Measurements from ENCODE around the gene SYCP3. TPM values are rescaled to one million over a fixed set of nuclear protein-coding genes. Genes with fewer than 3 reads are reported as not detected.

Gene SYCP3
- total RNA-seq, 4 donors from 2014 or later = not detected

- Histone ChIP-seq H3K36me3 (peaks cover 4 to 55% (median 33%) of the 10 kb centered on the region in 4 donors), H3K27me3 (no peaks in the 10 kb centered on the region), H3K4me1 (peaks cover 0 to 16% (median 13%) of the 10 kb centered on the region in 4 donors), H3K9me3 (no peaks in the 10 kb centered on the region), H3K4me3 (no peak overlapping the region), H3K27ac (replicated peaks in 1 of 4) (no peak overlapping the region)
- no peak for TF ChIP-seq EP300 (IDR thresholded peaks at IDR 0.05)
- no peak for TF ChIP-seq POLR2A (IDR thresholded peaks at IDR 0.05; ENCODE audit: low read depth)
- peak; percentile 96 to 98 (median 97) for TF ChIP-seq CTCF (IDR thresholded peaks at IDR 0.05)
- peak in 1 of 2 donors; percentile 41 for TF ChIP-seq POLR2AphosphoS5 (IDR thresholded peaks at IDR 0.05)
- intact Hi-C loops (cut with DNase I) = loop anchor here (2.0 kb wide), 2 partner anchors 57 to 65 kb away; partner anchors contain the start of gene GNPTAB
- WGBS = 48% methylated on average over 2 of the region's 2 CpGs
- no peak for DNase-seq (ENCODE audit: extremely low spot score)
These were observed 34.4 kb upstream of the SYCP3 start for GRCh38 chr12:101773650-101774162.

GRCh38 chr12:101772012-101772775 lies 32.9 kb upstream of the SYCP3 start:
- 77% methylated on average over 5 of the region's 5 CpGs for WGBS
- TF ChIP-seq CTCF (IDR thresholded peaks at IDR 0.05) (no peak), POLR2AphosphoS5 (IDR thresholded peaks at IDR 0.05) (no peak), EP300 (IDR thresholded peaks at IDR 0.05) (no peak), POLR2A (IDR thresholded peaks at IDR 0.05; ENCODE audit: low read depth) (no peak)
- intact Hi-C loops (cut with DNase I) = loop anchor here (2.0 kb wide), 1 partner anchor 59 kb away; the partner anchor contains the start of gene GNPTAB
- Histone ChIP-seq H3K27me3 (no peaks in the 10 kb centered on the region), H3K4me3 (no peak overlapping the region), H3K27ac (replicated peaks in 1 of 4) (no peak overlapping the region), H3K9me3 (no peaks in the 10 kb centered on the region), H3K36me3 (peaks cover 4 to 62% (median 42%) of the 10 kb centered on the region in 4 donors), H3K4me1 (peaks cover 0 to 5% (median 3%) of the 10 kb centered on the region in 4 donors)
- DNase-seq (ENCODE audit: extremely low spot score) = no peak

- H3K4me3 ChIP-seq = no peak overlapping the region
- TF ChIP-seq EP300 (IDR thresholded peaks at IDR 0.05) (no peak), POLR2A (IDR thresholded peaks at IDR 0.05; ENCODE audit: low read depth) (no peak), CTCF (IDR thresholded peaks at IDR 0.05) (no peak), POLR2AphosphoS5 (IDR thresholded peaks at IDR 0.05) (no peak)
- no peaks in the 10 kb centered on the region for H3K27me3 ChIP-seq
- intact Hi-C loops (cut with DNase I) = no loop called here
- peaks cover 4 to 74% (median 43%) of the 10 kb centered on the region in 4 donors for H3K36me3 ChIP-seq
- WGBS = 88% methylated on average over 5 of the region's 5 CpGs
- peaks cover 0 to 4% (median 0%) of the 10 kb centered on the region in 4 donors for H3K4me1 ChIP-seq
- H3K27ac ChIP-seq (replicated peaks in 1 of 4) = no peak overlapping the region
- no peaks in the 10 kb centered on the region for H3K9me3 ChIP-seq
- DNase-seq (ENCODE audit: extremely low spot score) = no peak
These were observed 30.6 kb upstream of the SYCP3 start for GRCh38 chr12:101769865-101770264.

GRCh38 chr12:101768781-101769180 lies 29.5 kb upstream of the SYCP3 start:
- peaks cover 4 to 83% (median 43%) of the 10 kb centered on the region in 4 donors for H3K36me3 ChIP-seq
- TF ChIP-seq POLR2AphosphoS5 (IDR thresholded peaks at IDR 0.05) (no peak), CTCF (IDR thresholded peaks at IDR 0.05) (no peak), POLR2A (IDR thresholded peaks at IDR 0.05; ENCODE audit: low read depth) (no peak), EP300 (IDR thresholded peaks at IDR 0.05) (no peak)
- H3K27ac ChIP-seq (replicated peaks in 1 of 4) = no peak overlapping the region
- WGBS = 94% methylated on average over 2 of the region's 2 CpGs
- DNase-seq (ENCODE audit: extremely low spot score) = no peak
- H3K27me3 ChIP-seq = no peaks in the 10 kb centered on the region
- intact Hi-C loops (cut with DNase I) = no loop called here
- peaks cover 0 to 10% (median 5%) of the 10 kb centered on the region in 4 donors for H3K4me1 ChIP-seq
- H3K4me3 ChIP-seq = no peak overlapping the region
- H3K9me3 ChIP-seq = no peaks in the 10 kb centered on the region

All from esophagus muscularis mucosa (tissue), 4 donors.